GM18873 (cell line): ENCODE results near the gene KCNN1.
"Not testable (repeated sequence)": the region's sequence is repeated elsewhere in the genome, so short reads cannot be mapped to it uniquely, and the experiment has no call there.

Experiments used
- ATAC-seq: cut with Tn5 transposase; IDR thresholded peaks from one replicate; pipeline ENCODE4 v1.9.1; 2021; ENCODE audit warnings: mild to moderate bottlenecking, moderate library complexity, moderate number of reproducible peaks; ENCODE audit not compliant: unreplicated experiment, low FRiP score

Gene KCNN1

GRCh38 chr19:18020212-18021085, 53.5 kb downstream of the KCNN1 start:
- no peak for ATAC-seq

- ATAC-seq, result no peak
Measured at GRCh38 chr19:18021121-18021755, 54.3 kb downstream of the KCNN1 start.

GRCh38 chr19:18023622-18024251, 56.8 kb downstream of the KCNN1 start:
- no peak for ATAC-seq

- no peak for ATAC-seq
Measured at GRCh38 chr19:18027151-18027550, 60.2 kb downstream of the KCNN1 start.

GRCh38 chr19:18029617-18030338, 62.9 kb downstream of the KCNN1 start:
- no peak for ATAC-seq

- ATAC-seq, result not testable (repeated sequence)
Measured at GRCh38 chr19:18031401-18031800, 64.5 kb downstream of the KCNN1 start.

GRCh38 chr19:18032102-18032501, 65.2 kb downstream of the KCNN1 start:
- not testable (repeated sequence) for ATAC-seq

- no peak for ATAC-seq
Measured at GRCh38 chr19:18041054-18041453, 74.1 kb downstream of the KCNN1 start.

- no peak for ATAC-seq
Measured at GRCh38 chr19:18043676-18044075, 76.8 kb downstream of the KCNN1 start.

- ATAC-seq, result peak; percentile 77
Measured at GRCh38 chr19:18044825-18045304, 78.0 kb downstream of the KCNN1 start.

GRCh38 chr19:18045307-18046050, 78.6 kb downstream of the KCNN1 start:
- ATAC-seq, result no peak

- no peak for ATAC-seq
Measured at GRCh38 chr19:18046059-18046718, 79.3 kb downstream of the KCNN1 start.

- ATAC-seq, result no peak
Measured at GRCh38 chr19:18049385-18049784, 82.5 kb downstream of the KCNN1 start.
